GM12878 (cell line): ENCODE results near the gene ACSF3.

ENCODE experiments used
- CBX5 ChIP-seq: sonication (generic); IDR thresholded peaks from 2 replicates; pipeline ENCODE4 v1.6.1; 2016; ENCODE audit warnings: low read depth, moderate library complexity, mild to moderate bottlenecking, inconsistent platforms
- CREB1 ChIP-seq: IDR thresholded peaks from 2 replicates; pipeline ENCODE4 v1.6.1; 2012; ENCODE audit warnings: low read depth, mild to moderate bottlenecking, inconsistent platforms
- ETV6 ChIP-seq, 2 experiments: fragments of 450-650 bp in 1 of 2; IDR thresholded peaks in 1 of 2; conservative IDR thresholded peaks in 1 of 2; 2 replicates each; pipeline ENCODE4 v1.6.1; 2014; ENCODE audit warnings: antibody characterized with exemption in 1 of 2, borderline replicate concordance in 1 of 2, low read depth in 1 of 2, mild to moderate bottlenecking in 1 of 2, moderate library complexity in 1 of 2
- JUND ChIP-seq: IDR thresholded peaks from 2 replicates; pipeline ENCODE4 v1.6.1; 2012; ENCODE audit warnings: low read depth, mild to moderate bottlenecking, low read length, improper control_type of control experiment, moderate library complexity
- POLR2A ChIP-seq: IDR thresholded peaks from 2 replicates; pipeline ENCODE4 v1.6.1; 2011; ENCODE audit warnings: low read depth, mild to moderate bottlenecking, low read length
- POLR2AphosphoS5 ChIP-seq: IDR thresholded peaks from 2 replicates; pipeline ENCODE4 v1.6.1; 2011; ENCODE audit warnings: mild to moderate bottlenecking, low read length, inconsistent platforms
- YY1 ChIP-seq: IDR thresholded peaks from 2 replicates; pipeline ENCODE4 v1.6.1; 2011; ENCODE audit warnings: low read depth, mild to moderate bottlenecking, low read length
- ZSCAN29 ChIP-seq: fragments of 450-650 bp; IDR thresholded peaks from 2 replicates; pipeline ENCODE4 v1.6.1; 2017; ENCODE audit warnings: mild to moderate bottlenecking, moderate library complexity
- TF ChIP-seq, protein P1 (sequence below), 3 experiments: IDR thresholded peaks in 2 of 3; conservative IDR thresholded peaks in 1 of 3; 2 replicates each; pipeline ENCODE4 v1.5.1; 2011; ENCODE audit warnings: low read depth in 3 of 3, low read length in 3 of 3, mild to moderate bottlenecking in 3 of 3, control low read depth in 2 of 3, moderate library complexity in 2 of 3, inconsistent platforms in 1 of 3, mixed read lengths in 1 of 3; ENCODE audit not compliant: control insufficient read depth in 2 of 3, insufficient read depth in 1 of 3; ENCODE audit errors: extremely low read depth in 1 of 3
- TF ChIP-seq, protein P2 (sequence below): IDR thresholded peaks from 2 replicates; pipeline ENCODE4 v1.6.1; 2012; ENCODE audit warnings: low read depth, low read length, improper control_type of control experiment

DNA sequence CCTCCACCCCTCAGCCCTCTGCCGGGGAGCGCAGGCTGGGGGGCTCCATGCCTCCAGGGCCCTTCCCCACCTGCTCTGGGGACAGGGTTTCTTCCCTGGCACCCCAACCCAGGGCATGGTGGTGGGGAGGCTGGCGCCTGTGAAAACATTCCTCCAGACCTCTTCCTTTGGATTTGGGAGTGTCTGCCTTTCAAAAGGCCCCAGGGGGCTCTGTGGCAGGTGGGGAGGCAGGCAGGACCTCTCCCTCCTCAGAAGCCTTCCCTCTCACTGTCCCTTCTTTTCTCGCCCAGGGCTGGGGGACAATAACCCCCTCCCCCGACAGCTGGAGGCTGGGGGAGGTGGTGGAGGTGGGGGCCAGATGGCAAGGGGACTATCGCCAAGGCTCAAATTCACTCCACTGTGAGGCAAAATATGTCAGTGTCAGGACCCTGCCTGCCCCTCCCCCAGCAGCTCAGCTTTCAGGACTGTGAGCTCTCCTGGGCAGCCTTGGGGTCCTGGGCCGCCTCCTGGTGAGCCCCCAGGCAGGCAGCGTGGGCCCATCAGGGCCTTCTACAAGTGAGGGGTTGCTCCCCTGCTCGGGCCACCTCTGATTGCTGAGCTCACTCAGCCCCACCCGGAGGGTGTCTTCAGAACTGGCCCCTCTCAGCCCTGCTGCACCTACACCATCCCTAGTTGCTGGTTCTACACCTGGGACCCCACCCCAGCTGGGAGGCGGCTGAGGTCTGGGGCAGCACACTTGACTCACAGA, 79.7 kb downstream of the ACSF3 start:
- TF ChIP-seq, protein P1, sequence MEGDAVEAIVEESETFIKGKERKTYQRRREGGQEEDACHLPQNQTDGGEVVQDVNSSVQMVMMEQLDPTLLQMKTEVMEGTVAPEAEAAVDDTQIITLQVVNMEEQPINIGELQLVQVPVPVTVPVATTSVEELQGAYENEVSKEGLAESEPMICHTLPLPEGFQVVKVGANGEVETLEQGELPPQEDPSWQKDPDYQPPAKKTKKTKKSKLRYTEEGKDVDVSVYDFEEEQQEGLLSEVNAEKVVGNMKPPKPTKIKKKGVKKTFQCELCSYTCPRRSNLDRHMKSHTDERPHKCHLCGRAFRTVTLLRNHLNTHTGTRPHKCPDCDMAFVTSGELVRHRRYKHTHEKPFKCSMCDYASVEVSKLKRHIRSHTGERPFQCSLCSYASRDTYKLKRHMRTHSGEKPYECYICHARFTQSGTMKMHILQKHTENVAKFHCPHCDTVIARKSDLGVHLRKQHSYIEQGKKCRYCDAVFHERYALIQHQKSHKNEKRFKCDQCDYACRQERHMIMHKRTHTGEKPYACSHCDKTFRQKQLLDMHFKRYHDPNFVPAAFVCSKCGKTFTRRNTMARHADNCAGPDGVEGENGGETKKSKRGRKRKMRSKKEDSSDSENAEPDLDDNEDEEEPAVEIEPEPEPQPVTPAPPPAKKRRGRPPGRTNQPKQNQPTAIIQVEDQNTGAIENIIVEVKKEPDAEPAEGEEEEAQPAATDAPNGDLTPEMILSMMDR (IDR thresholded peaks at IDR 0.05 in 2 of 3, conservative IDR thresholded peaks at IDR 0.05 in 1 of 3; ENCODE audit: control insufficient read depth in 2 of 3, extremely low read depth in 1 of 3, insufficient read depth in 1 of 3, low read depth in 3 of 3, low read length in 3 of 3): no peak
- TF ChIP-seq ZSCAN29 (no peak), ETV6 (conservative IDR thresholded peaks at IDR 0.05 in 1 of 2, IDR thresholded peaks at IDR 0.05 in 1 of 2; ENCODE audit: borderline replicate concordance in 1 of 2, low read depth in 1 of 2) (no peak), CBX5 (no peak), POLR2A (no peak), POLR2AphosphoS5 (no peak), YY1 (no peak), JUND (no peak), CREB1 (no peak)
- TF ChIP-seq, protein P2, sequence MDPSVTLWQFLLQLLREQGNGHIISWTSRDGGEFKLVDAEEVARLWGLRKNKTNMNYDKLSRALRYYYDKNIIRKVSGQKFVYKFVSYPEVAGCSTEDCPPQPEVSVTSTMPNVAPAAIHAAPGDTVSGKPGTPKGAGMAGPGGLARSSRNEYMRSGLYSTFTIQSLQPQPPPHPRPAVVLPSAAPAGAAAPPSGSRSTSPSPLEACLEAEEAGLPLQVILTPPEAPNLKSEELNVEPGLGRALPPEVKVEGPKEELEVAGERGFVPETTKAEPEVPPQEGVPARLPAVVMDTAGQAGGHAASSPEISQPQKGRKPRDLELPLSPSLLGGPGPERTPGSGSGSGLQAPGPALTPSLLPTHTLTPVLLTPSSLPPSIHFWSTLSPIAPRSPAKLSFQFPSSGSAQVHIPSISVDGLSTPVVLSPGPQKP: no peak
